Hippocampal formation (tissue), 2 donors: ENCODE results near the gene HDAC8.

Experiments
- DNase-seq, 2 donors: peaks; one replicate each; lab custom pipeline; 2025; lab: John Stamatoyannopoulos, UW

The HDAC8 gene

GRCh38 chrX:72316408-72317110, 256.1 kb downstream of the HDAC8 start:
- no peak for DNase-seq

- no peak for DNase-seq
These were observed 257.8 kb downstream of the HDAC8 start for GRCh38 chrX:72314881-72315280.

- no peak for DNase-seq
These were observed 258.7 kb downstream of the HDAC8 start for GRCh38 chrX:72313707-72314641.

- no peak for DNase-seq
These were observed 260.2 kb downstream of the HDAC8 start for GRCh38 chrX:72312311-72312940.

- DNase-seq = no peak
These were observed 263.2 kb downstream of the HDAC8 start for GRCh38 chrX:72309297-72310071.

DNA sequence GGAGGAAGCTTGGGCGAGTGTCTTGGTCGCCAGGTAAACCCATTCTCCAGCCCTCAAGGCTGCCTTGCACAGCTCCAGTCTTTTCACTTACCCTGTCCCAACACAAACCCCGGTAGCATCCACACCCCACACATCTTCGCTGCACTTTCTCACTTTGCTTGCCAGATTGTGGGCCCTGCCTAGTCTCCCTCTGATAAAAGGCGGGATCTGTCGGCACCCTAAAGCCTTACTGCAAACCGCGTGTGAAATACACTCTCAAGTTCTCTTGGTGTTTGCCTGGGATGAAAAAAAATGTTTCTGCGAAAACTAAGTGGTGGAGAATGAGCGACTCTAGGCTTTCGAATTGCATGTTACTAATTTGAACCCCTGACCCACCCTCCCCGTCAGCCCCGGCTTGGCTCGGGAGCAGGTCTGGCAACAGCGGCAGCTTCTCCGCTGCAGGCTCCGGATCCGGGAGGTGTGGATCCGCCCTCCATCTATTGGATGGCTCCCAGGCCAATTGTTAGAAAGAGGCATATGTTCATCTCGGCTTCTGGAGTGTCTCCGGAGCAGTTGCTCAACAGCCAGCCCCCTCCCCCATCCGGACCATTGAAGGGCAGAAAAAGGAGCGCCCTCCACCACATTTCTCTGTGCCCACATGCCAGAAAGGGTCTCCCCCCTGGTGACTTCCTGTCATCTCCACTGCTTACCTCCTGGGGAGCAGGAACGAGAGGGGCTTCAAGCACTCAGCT, 263.9 kb downstream of the HDAC8 start:
- peak in 1 of 2 donors; percentile 33 for DNase-seq

GRCh38 chrX:72308209-72308565, 264.5 kb downstream of the HDAC8 start:
- DNase-seq = no peak

- DNase-seq = no peak
These were observed 265.0 kb downstream of the HDAC8 start for GRCh38 chrX:72307646-72308051.

DNA sequence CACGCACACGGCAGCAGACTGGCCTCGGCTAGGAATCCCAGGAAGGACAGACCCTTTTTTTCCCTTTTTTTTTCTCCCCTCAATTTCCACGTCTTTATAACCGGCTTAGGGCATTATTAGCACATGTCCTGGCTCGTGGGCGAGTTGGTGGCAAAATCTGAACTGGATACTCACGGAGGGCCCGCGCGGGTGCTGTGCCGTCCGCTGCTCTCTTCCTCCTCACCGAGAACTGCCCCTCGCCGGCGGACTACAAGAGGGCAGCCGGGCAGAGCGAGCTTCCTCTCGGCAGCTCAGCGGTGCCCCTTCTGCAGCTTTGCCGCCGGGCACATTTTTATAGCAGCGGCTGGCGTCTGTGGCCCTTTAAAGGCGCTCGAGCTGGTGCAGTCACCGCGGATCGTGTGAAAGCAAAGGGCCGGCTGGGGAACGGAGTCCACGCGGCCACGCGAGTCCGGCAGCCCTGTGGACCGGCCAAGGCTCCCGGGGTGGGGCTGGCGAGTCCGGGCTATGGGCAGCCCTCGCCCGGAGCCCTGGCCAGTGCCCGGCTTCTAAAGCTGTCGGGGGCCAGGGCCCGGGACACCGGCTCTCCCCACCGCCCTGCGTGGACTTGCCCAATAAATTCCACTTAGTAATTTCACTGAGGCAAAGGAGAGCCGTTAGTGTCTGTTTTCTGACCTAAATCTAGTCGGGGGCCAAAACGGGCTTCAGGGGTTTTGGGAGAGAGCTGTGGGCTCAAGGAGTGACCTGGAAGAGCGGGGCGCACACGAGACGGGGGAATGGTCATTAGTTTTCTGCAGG, 265.6 kb downstream of the HDAC8 start:
- peak; percentile 29 to 34 for DNase-seq

- no peak for DNase-seq
These were observed 266.4 kb downstream of the HDAC8 start for GRCh38 chrX:72306085-72306801.

DNA sequence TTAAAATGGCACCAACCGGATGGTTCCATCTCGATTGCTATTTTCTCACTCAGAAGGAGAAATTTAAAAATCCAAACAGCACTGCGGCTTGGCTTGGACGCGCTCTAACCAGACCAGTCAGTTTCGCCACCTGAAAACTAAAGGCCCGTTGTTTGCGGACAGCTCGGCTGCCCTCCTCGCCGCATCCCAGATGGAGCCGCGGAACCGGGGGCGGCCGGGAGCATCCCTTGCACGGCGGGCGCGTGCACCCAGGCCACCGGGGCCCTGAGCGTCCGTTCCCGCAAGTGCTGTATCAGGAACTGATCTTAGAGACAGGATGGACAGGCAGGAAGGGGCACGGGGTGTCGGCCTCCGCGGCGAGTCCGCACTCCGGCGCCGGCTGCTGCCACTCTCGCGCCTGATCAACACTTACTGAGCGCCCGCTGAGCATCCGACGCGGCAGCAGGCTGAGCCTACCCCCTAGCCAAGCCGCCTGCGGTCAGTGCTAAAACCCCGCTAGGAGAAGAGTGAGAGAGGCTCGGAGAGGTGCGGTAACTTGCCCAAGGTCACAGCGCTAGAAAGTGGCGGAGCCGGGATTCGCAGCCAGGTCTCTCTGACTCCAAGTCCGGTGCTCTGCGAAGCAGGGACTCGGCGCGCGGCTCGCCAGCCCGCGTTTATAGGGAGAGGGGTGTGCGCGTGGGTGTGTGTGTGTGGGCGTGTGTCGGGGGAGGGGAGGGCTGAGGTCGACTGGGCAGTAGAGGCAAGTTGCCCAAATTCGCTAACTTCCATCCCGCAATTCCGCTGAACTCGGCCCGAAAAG, 267.2 kb downstream of the HDAC8 start, which contains the start of gene CITED1:
TSS of gene CITED1 (minus strand) at position 629 of the 799 bp plus-strand sequence. CDS start 3,045 bp downstream, outside the sequence.
- peak in 1 of 2 donors; percentile 4 for DNase-seq

DNA sequence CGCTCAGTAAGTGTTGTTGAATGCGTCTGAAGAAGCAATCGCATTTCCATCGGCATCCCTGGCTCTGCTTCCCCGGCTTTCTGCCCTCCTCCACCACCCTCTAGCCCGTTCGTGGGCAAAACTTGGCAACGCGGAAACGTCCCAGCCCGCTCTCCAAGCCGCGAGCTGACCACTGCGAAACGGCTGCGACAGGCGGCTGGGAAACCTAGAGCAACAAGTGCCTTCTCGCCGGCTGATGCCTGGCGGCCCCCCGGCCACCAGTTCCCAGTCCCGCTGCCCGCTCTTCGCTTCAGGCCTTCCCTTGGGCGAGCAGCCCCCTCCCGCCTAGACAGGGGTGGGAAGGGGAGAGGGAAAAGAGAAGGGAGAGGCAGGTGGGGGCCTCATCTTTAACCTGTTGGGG, 267.8 kb downstream of the HDAC8 start:
- DNase-seq = peak in 1 of 2 donors; percentile 0

GRCh38 chrX:72301781-72302180, 270.9 kb downstream of the HDAC8 start:
- no peak for DNase-seq

- DNase-seq = no peak
These were observed 272.6 kb downstream of the HDAC8 start for GRCh38 chrX:72299891-72300630.

DNA sequence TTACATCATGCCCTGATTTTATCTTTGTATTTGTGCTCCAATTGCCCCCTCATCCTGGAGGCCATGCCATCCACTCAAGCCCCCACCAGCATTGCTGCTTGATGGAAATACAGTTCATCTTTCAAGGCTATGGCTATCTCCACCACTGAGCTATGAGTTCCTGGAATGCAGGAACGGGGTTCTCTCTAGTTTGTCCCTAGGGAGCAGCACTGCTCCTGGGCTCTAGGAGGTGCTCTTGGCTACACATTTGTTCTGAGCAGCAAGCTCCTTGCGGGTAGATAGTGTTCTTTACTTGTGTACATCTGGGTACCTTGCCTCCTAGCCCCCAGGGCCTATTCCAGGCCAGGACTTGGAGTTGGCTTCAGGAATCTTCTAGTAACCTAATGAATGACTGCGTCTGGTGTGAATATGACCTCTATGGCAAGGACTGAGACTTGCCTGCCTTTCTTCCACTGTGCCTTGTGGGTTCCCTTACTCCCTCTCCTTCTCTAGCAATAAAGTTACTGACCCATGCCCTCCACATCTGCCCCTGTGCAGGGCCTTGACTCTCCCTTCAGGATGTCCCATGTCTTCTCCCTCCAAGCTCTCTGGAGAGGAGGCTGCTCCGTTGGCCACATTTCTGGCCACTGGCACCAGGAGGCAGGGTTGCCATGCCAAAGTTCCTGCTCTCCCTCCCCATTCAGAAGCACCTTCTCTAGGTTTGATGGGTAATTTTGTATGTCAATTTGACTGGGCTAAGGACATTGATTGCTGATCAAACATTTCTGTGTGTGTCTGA, 274.5 kb downstream of the HDAC8 start:
- DNase-seq = no peak

DNA sequence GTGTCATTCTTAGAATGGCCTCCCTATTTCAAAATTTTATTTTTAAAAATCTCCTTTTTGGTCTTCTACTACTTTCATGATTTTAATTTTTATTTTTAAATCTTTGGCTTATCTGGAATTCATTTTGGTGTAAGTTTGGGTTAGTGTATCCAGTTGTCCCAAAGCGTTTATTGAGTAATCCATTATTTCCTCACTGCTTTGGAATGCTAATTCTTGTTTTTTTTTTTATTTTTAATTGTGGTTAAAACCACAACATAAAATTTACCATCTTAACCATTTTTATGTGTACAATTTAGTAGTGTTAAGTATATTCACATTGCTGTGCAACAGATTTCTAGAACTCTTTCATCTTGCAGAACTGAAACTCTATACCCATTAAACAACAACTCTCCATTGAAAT, 275.7 kb downstream of the HDAC8 start:
- no peak for DNase-seq

GRCh38 chrX:72295745-72296144, 276.9 kb downstream of the HDAC8 start:
- DNase-seq = no peak
